Measurements from ENCODE around the gene ACTL7A. TPM values are rescaled to one million over a fixed set of nuclear protein-coding genes. Genes with fewer than 3 reads are reported as not detected.
"Not testable (repeated sequence)": the region's sequence is repeated elsewhere in the genome, so short reads cannot be mapped to it uniquely, and the experiment has no call there.

Gene ACTL7A
- total RNA-seq, 5 donors from 2014 or later (not counting 1 experiment from before 2014, with no cell fraction given): not detected

- no CpG with 5 or more reads among the region's 2 CpGs for WGBS (ENCODE audit: insufficient coverage)
- peaks cover 10 to 18% (median 14%) of the 10 kb centered on the region in 3 donors for H3K4me1 Mint-ChIP-seq
- H3K9me3 Mint-ChIP-seq: no peaks in the 10 kb centered on the region
- CTCF ChIA-PET: no interaction called here
- H3K27ac Mint-ChIP-seq: no peak overlapping the region
- Histone ChIP-seq H3K27me3 (replicated peaks in 1 of 2; ENCODE audit: control insufficient read depth in 2 of 2, extremely low read depth in 1 of 2, insufficient read depth in 2 of 2, low read length in 1 of 2) (peaks cover 0 to 2% of the 10 kb centered on the region in 2 experiments), H3K4me1 (ENCODE audit: control insufficient read depth in 1 of 2, extremely low read depth in 1 of 2, insufficient read depth in 2 of 2, low read length in 2 of 2) (no peaks in the 10 kb centered on the region), H3K9me3 (no peaks in the 10 kb centered on the region), H3K4me3 (ENCODE audit: control insufficient read depth in 1 of 2, extremely low read depth in 1 of 2, low read length in 1 of 2) (no peak overlapping the region), H3K27ac (ENCODE audit: low read length) (no peak overlapping the region), H3K36me3 (ENCODE audit: control insufficient read depth in 2 of 2, extremely low read depth in 1 of 2, insufficient read depth in 1 of 2, low read length in 1 of 2) (no peaks in the 10 kb centered on the region)
- POLR2A ChIA-PET: no interaction called here
- H3K36me3 Mint-ChIP-seq: no peaks in the 10 kb centered on the region
- ATAC-seq (replicated peaks in 1 of 4) (no peak), DNase-seq (no peak)
- no peaks in the 10 kb centered on the region for H3K27me3 Mint-ChIP-seq
- no peak overlapping the region for H3K4me3 Mint-ChIP-seq
Measured at GRCh38 chr9:108844856-108845255, 17.2 kb upstream of the ACTL7A start.

GRCh38 chr9:108845507-108845906, 16.6 kb upstream of the ACTL7A start:
- no peak overlapping the region for H3K4me3 Mint-ChIP-seq
- Histone ChIP-seq H3K27ac (ENCODE audit: low read length) (no peak overlapping the region), H3K4me3 (ENCODE audit: control insufficient read depth in 1 of 2, extremely low read depth in 1 of 2, low read length in 1 of 2) (no peak overlapping the region), H3K4me1 (ENCODE audit: control insufficient read depth in 1 of 2, extremely low read depth in 1 of 2, insufficient read depth in 2 of 2, low read length in 2 of 2) (no peaks in the 10 kb centered on the region), H3K27me3 (replicated peaks in 1 of 2; ENCODE audit: control insufficient read depth in 2 of 2, extremely low read depth in 1 of 2, insufficient read depth in 2 of 2, low read length in 1 of 2) (peaks cover 0 to 2% of the 10 kb centered on the region in 2 experiments), H3K36me3 (ENCODE audit: control insufficient read depth in 2 of 2, extremely low read depth in 1 of 2, insufficient read depth in 1 of 2, low read length in 1 of 2) (no peaks in the 10 kb centered on the region), H3K9me3 (no peaks in the 10 kb centered on the region)
- no peaks in the 10 kb centered on the region for H3K36me3 Mint-ChIP-seq
- ChIA-PET CTCF (no interaction called here), POLR2A (no interaction called here)
- H3K27ac Mint-ChIP-seq: no peak overlapping the region
- H3K27me3 Mint-ChIP-seq: peaks cover 0 to 3% of the 10 kb centered on the region in 2 donors
- peaks cover 10 to 18% (median 14%) of the 10 kb centered on the region in 3 donors for H3K4me1 Mint-ChIP-seq
- H3K9me3 Mint-ChIP-seq: no peaks in the 10 kb centered on the region
- DNase-seq: no peak
- ATAC-seq (replicated peaks in 1 of 4): no peak
- 85% methylated on average over 2 of the region's 5 CpGs for WGBS (ENCODE audit: insufficient coverage)

DNA sequence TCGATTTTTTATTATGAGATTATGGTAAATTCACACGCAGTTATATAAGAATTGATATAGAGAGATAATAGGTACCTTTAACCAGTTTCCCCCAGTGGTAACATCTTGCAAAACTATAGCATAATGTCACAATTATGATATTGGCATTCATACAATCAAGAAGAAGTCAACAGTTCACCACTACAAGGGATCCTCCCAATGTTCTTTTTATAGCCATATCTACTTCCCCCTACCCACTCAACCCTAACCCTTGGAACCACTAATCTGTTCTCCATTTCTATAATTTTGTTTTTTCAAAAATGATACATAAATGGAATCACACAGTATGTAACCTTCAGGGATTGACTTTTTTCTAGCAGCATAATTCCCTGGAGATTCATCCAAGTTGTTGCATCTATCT, 16.1 kb upstream of the ACTL7A start:
- no CpG with 5 or more reads among the region's 2 CpGs for WGBS (ENCODE audit: insufficient coverage)
- no peak overlapping the region for H3K4me3 ChIP-seq (ENCODE audit: control insufficient read depth in 1 of 2, extremely low read depth in 1 of 2, low read length in 1 of 2)
- no peaks in the 10 kb centered on the region for H3K36me3 ChIP-seq (ENCODE audit: control insufficient read depth in 2 of 2, extremely low read depth in 1 of 2, insufficient read depth in 1 of 2, low read length in 1 of 2)
- H3K4me1 Mint-ChIP-seq: peaks cover 10 to 18% (median 14%) of the 10 kb centered on the region in 3 donors
- H3K27me3 Mint-ChIP-seq: peaks cover 0 to 3% of the 10 kb centered on the region in 2 donors
- no peak overlapping the region for H3K4me3 Mint-ChIP-seq
- no peaks in the 10 kb centered on the region for H3K9me3 ChIP-seq
- H3K27ac ChIP-seq (ENCODE audit: low read length): no peak overlapping the region
- H3K36me3 Mint-ChIP-seq: no peaks in the 10 kb centered on the region
- H3K4me1 ChIP-seq (ENCODE audit: control insufficient read depth in 1 of 2, extremely low read depth in 1 of 2, insufficient read depth in 2 of 2, low read length in 2 of 2): no peaks in the 10 kb centered on the region
- DNase-seq (no peak), ATAC-seq (replicated peaks in 1 of 4) (no peak)
- peaks cover 0 to 2% of the 10 kb centered on the region in 2 experiments for H3K27me3 ChIP-seq (replicated peaks in 1 of 2; ENCODE audit: control insufficient read depth in 2 of 2, extremely low read depth in 1 of 2, insufficient read depth in 2 of 2, low read length in 1 of 2)
- H3K27ac Mint-ChIP-seq: no peak overlapping the region
- ChIA-PET POLR2A (no interaction called here), CTCF (no interaction called here)
- no peaks in the 10 kb centered on the region for H3K9me3 Mint-ChIP-seq

- H3K4me3 ChIP-seq (ENCODE audit: control insufficient read depth in 1 of 2, extremely low read depth in 1 of 2, low read length in 1 of 2); POLR2A ChIA-PET; H3K27ac ChIP-seq (ENCODE audit: low read length); H3K4me1 ChIP-seq (ENCODE audit: control insufficient read depth in 1 of 2, extremely low read depth in 1 of 2, insufficient read depth in 2 of 2, low read length in 2 of 2); H3K36me3 ChIP-seq (ENCODE audit: control insufficient read depth in 2 of 2, extremely low read depth in 1 of 2, insufficient read depth in 1 of 2, low read length in 1 of 2); ATAC-seq (replicated peaks in 1 of 4); H3K36me3 Mint-ChIP-seq; H3K9me3 Mint-ChIP-seq; H3K27ac Mint-ChIP-seq; H3K27me3 Mint-ChIP-seq; H3K9me3 ChIP-seq; H3K4me1 Mint-ChIP-seq; H3K27me3 ChIP-seq (replicated peaks in 1 of 2; ENCODE audit: control insufficient read depth in 2 of 2, extremely low read depth in 1 of 2, insufficient read depth in 2 of 2, low read length in 1 of 2); DNase-seq; H3K4me3 Mint-ChIP-seq; CTCF ChIA-PET: not testable (repeated sequence)
- 87% methylated on average over 6 of the region's 8 CpGs for WGBS (ENCODE audit: insufficient coverage)
Measured at GRCh38 chr9:108848296-108848695, 13.8 kb upstream of the ACTL7A start.

DNA sequence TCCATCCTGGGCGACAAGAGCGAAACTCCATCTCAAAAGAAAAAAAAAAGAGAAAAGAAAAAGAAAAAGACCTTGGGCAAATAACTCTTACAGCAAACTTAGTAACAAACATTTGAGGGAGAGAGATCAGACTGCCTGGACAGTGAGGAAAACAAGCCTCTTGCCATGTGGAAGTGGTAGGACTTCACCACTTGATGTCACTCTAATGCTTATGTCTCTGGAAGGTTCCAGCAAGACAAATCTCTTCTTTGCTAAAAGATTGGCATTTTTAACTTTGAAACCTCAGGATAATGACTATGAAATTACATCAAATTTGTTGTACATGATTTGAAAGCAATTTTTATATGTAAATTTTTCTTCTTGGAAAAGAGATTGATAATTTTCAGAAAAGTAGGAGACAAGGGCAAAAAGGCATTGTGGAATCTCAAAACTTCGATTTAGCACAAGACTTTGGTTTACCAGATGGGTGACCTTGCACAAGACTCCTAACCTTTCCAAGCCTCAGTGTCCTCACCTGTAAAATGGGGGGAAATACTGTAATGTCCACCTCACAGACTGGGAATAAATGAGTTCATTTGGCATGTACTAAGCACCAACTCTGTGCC, 11.7 kb upstream of the ACTL7A start:
- Mint-ChIP-seq H3K4me1 (no peaks in the 10 kb centered on the region), H3K36me3 (no peaks in the 10 kb centered on the region), H3K27ac (no peak overlapping the region), H3K4me3 (no peak overlapping the region), H3K27me3 (peaks cover 0 to 6% of the 10 kb centered on the region in 2 donors), H3K9me3 (no peaks in the 10 kb centered on the region)
- H3K4me3 ChIP-seq (ENCODE audit: control insufficient read depth in 1 of 2, extremely low read depth in 1 of 2, low read length in 1 of 2): no peak overlapping the region
- WGBS (ENCODE audit: insufficient coverage): no CpG with 5 or more reads among the region's 3 CpGs
- H3K9me3 ChIP-seq: no peaks in the 10 kb centered on the region
- H3K27me3 ChIP-seq (replicated peaks in 1 of 2; ENCODE audit: control insufficient read depth in 2 of 2, extremely low read depth in 1 of 2, insufficient read depth in 2 of 2, low read length in 1 of 2): peaks cover 0 to 7% of the 10 kb centered on the region in 2 experiments
- no peaks in the 10 kb centered on the region for H3K4me1 ChIP-seq (ENCODE audit: control insufficient read depth in 1 of 2, extremely low read depth in 1 of 2, insufficient read depth in 2 of 2, low read length in 2 of 2)
- POLR2A ChIA-PET: no interaction called here
- DNase-seq (no peak), ATAC-seq (replicated peaks in 1 of 4) (no peak)
- no peak overlapping the region for H3K27ac ChIP-seq (ENCODE audit: low read length)
- no peaks in the 10 kb centered on the region for H3K36me3 ChIP-seq (ENCODE audit: control insufficient read depth in 2 of 2, extremely low read depth in 1 of 2, insufficient read depth in 1 of 2, low read length in 1 of 2)
- CTCF ChIA-PET: no interaction called here

DNA sequence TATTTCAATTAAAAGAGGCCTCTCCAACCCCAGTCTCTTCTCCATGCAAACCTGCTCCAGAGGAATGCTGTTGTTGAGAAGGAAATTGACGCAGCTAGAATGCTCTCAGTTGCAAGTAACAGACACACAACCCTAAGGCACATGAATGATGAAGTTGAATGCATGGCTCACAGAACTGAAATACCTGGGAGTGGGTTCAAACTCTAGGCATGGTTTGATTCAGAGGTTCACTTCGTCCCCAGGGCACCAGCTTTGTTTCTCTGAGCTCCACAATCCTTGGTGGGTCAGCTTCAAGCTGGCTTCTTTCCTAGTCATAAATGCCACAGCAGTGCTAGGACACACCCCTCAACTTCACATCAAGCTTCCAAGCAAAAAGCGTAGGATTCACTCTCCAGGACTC, 10.9 kb upstream of the ACTL7A start:
- 81% methylated on average over 2 of the region's 3 CpGs for WGBS (ENCODE audit: insufficient coverage)
- Mint-ChIP-seq H3K27me3 (peaks cover 0 to 6% of the 10 kb centered on the region in 2 donors), H3K4me3 (no peak overlapping the region), H3K27ac (no peak overlapping the region), H3K9me3 (no peaks in the 10 kb centered on the region), H3K4me1 (no peaks in the 10 kb centered on the region), H3K36me3 (no peaks in the 10 kb centered on the region)
- Histone ChIP-seq H3K9me3 (no peaks in the 10 kb centered on the region), H3K4me1 (ENCODE audit: control insufficient read depth in 1 of 2, extremely low read depth in 1 of 2, insufficient read depth in 2 of 2, low read length in 2 of 2) (no peaks in the 10 kb centered on the region), H3K4me3 (ENCODE audit: control insufficient read depth in 1 of 2, extremely low read depth in 1 of 2, low read length in 1 of 2) (no peak overlapping the region), H3K27me3 (replicated peaks in 1 of 2; ENCODE audit: control insufficient read depth in 2 of 2, extremely low read depth in 1 of 2, insufficient read depth in 2 of 2, low read length in 1 of 2) (peaks cover 0 to 7% of the 10 kb centered on the region in 2 experiments), H3K27ac (ENCODE audit: low read length) (no peak overlapping the region), H3K36me3 (ENCODE audit: control insufficient read depth in 2 of 2, extremely low read depth in 1 of 2, insufficient read depth in 1 of 2, low read length in 1 of 2) (no peaks in the 10 kb centered on the region)
- no peak for DNase-seq
- ATAC-seq (replicated peaks in 1 of 4): no peak
- POLR2A ChIA-PET: no interaction called here
- CTCF ChIA-PET: no interaction called here

- WGBS (ENCODE audit: insufficient coverage): 17% methylated on average over 1 of the region's 1 CpG
- Mint-ChIP-seq H3K9me3 (no peaks in the 10 kb centered on the region), H3K27me3 (peaks cover 0 to 6% of the 10 kb centered on the region in 2 donors), H3K36me3 (no peaks in the 10 kb centered on the region), H3K27ac (no peak overlapping the region), H3K4me1 (no peaks in the 10 kb centered on the region), H3K4me3 (no peak overlapping the region)
- POLR2A ChIA-PET: no interaction called here
- H3K9me3 ChIP-seq: no peaks in the 10 kb centered on the region
- no peak for DNase-seq
- CTCF ChIA-PET: no interaction called here
- H3K36me3 ChIP-seq (ENCODE audit: control insufficient read depth in 2 of 2, extremely low read depth in 1 of 2, insufficient read depth in 1 of 2, low read length in 1 of 2): no peaks in the 10 kb centered on the region
- H3K27me3 ChIP-seq (replicated peaks in 1 of 2; ENCODE audit: control insufficient read depth in 2 of 2, extremely low read depth in 1 of 2, insufficient read depth in 2 of 2, low read length in 1 of 2): peaks cover 0 to 7% of the 10 kb centered on the region in 2 experiments
- H3K27ac ChIP-seq (ENCODE audit: low read length): no peak overlapping the region
- no peaks in the 10 kb centered on the region for H3K4me1 ChIP-seq (ENCODE audit: control insufficient read depth in 1 of 2, extremely low read depth in 1 of 2, insufficient read depth in 2 of 2, low read length in 2 of 2)
- no peak for ATAC-seq (replicated peaks in 1 of 4)
- H3K4me3 ChIP-seq (ENCODE audit: control insufficient read depth in 1 of 2, extremely low read depth in 1 of 2, low read length in 1 of 2): no peak overlapping the region
Measured at GRCh38 chr9:108852079-108852478, 10.0 kb upstream of the ACTL7A start.
